ENCODE measurements around the gene CSF3R.
A peak's percentile ranks its signal among the peaks of the same experiment; 100 is the strongest.

Gene CSF3R

DNA sequence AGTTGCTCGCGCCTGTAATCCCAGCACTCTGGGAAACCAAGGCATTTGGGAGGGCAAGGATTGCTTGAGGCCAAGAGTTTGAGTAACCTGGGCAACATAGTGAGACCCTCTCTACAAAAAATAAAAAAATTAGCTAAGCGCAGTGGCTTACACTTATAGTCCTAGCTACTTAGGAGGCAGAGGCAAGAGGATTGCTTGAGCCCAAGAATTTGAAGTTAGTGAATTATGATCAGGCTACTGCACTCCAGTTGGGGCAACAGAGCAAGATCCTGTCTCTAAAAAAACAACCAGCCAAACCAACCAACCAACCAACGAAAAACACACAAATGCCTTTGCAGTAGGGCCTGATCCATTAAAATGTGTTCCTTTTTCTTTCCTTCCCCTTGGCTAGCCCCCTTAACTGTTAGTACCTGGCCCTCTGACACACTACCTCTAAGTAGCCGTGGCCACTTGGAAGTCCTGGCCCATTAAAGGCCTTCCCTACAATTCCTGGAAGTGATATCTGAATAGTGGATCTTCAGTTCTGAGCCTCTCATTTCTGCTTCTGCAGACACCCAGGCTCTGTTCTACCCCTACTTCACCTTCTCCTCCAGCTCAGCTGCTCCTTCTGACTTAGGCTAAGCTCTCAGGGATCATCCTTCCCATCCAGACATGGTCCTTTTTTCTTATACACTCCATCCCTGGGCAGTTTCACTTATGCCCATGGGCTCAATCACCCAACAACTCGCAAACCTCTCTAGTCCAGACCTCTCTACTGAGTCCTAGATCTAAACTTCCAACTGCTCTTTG, 28.9 kb downstream of the CSF3R start:
- DNase-seq = no peak

DNA sequence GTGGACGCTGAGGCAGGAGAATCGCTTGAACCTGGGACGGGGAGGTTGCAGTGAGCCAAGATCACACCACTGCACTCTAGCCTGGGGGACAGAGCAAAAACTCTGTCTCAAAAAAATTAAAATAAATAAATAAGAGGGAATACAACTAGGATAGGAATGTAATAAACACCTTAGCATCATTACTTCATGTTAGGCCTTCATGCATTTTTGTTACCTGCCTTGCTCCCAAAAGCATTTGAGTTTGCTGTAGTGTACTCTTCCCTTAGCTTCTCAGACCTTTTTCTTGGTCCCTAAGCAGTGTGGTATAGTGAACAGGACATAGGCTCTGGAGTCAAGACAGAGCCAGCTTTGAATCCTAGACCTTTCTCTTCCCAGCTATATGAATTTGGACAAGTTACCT, 29.7 kb downstream of the CSF3R start:
- no peak for DNase-seq

DNA sequence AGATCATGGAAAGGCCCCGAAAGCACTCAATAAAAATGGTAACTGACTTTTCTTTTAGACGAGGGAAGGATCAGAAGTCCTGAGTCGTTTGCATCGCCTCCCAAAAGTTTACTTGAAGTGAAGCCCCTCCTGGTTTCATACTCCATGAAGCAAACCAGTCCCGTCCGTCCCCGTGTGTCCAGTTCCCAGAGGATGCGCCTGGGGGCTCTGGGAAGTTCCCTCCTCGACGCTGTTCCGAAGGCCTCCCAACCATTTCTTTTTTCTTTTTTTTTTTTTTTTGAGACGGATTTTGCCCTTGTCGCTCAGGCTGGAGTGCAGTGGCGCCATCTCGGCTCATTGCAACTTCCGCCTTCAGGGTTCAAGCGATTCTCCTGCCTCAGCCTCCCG, 31.8 kb downstream of the CSF3R start:
- no peak for DNase-seq

DNA sequence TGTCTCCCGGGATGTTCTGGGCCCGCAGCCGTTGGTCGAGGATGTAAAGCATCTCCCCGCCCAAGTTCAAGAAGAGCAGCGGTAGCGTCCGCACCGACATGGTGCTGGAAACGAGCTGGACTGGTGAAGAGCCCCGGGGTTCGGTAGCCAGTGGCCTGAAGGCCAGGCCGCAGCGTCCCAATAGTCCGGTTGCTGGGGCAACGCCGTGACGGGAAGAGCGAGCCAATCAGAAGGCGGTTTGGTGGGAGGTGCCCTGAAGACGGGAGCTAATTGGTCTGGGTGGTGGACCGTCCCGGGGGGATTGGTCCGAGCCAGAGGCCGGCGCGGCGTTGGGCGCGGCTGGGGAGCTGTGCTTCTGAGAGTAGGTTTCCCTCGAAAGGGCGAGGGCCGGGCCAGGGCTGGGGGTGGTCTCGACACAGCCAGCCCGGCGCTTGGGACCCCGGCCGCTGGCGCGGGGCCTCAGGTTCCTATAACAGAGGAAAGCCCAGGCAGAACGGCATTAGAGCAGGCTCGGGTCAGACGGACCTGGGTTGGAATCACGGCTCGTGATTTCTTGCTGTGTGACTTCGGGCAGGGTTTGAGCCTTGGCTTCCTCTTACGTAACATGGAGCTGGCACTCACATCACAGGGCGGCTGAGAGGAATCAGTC, 32.3 kb downstream of the CSF3R start, which contains the start of gene OSCP1:
OSCP1 (minus strand) TSS at position 182 of the 649 bp plus-strand sequence; CDS start at position 100, 82 bp downstream.
- DNase-seq = peak; percentile 97

DNA sequence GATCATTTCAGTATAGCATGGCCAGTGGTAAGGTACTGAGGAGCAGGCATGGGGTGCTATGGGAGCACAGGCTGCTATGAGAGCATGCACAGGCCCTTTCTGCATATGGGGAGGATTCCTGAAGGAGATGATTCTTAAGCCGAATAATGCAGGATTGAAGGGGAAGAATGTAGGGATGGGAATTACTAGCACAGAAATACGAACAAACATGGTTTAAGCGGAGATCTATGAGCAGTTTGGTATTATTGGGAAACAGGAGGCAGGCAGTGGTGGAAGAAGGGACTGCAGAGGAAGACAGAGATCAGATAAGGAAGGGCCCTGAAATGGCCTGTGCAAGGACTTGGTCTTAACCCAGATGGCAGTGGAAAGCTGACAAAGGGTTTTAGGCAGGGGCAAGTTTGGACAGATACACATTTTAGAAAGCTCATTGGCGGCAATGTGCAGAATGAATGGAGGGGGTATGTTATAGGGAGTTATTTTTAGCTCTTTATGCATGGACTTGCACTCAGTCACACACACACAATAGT, 34.1 kb downstream of the CSF3R start:
- DNase-seq = no peak

DNA sequence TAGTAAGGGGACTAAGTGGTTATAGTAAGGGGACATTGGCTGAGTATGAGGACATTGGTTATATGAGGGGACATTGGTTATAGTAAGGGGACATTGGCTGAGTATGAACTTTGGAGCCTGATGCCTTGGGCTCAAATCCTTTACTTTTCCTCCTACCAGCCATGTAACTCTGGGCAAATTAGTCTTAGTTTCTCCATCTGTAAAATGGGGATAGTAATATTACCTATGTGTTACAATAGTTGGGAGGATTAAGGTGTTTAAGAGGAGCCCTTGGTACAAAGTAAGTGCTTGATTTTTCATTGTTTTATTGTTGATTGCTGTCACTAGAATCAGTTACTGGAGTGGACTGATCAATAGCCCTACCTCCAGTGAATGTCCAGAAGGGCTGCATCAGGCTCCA, 35.3 kb downstream of the CSF3R start:
- no peak for DNase-seq

DNA sequence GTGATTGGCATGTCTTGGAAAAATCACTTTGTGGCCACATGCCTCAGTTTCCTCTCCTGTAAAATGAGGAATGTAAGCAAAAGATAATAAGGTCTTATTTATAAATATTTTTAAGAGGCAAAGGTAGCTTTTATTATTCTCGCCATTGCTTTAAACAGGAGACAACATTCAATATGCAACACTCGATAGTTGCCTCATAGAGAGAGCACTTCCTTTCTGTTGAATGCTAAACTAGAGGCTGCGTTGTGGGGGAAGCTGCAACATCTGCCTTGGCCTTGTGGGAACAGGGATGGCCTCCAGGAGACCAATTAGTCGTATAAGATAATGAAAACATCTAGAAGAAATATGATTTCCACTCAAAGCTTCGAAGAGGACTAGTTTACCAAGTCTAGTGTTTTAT, 36.0 kb downstream of the CSF3R start:
- DNase-seq = no peak

DNA sequence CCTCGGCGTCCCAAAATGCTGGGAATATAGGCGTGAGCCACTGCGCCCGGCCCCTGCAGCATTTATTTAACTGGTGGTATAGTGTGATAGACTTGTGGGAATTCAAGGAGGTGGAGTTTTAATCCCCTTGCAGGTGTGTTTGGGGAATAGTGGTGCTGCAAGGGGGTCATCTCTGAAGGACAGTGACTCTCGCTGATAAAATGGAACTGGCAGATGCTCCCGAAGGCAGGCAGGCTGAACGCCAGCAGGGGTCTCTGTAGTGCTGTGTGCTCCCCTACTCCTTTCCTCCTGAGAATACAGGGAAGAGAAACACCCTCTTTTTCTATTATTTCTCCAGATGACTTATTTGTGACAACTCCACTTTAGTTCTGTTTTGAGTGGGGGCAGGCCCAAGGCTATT, 36.4 kb downstream of the CSF3R start:
- no peak for DNase-seq

DNA sequence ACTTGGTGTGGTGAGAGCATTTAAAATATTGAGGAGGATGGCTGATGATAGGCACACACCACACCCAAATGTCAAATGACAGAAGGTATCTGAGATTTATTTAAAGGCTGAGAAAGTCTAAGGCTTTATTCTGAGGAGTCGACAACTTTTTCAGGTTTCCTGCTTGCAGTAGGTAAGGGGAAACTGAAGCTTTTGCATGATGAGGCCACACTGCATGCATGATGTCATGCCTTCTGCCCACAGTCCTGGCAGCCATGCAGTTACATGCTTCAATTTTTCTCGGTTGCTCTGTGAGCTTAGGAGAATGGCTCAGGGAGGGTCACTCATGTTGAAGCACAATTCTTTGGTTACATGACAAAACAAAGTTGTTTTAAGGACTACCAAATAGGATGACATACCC, 39.4 kb downstream of the CSF3R start:
- no peak for DNase-seq

DNA sequence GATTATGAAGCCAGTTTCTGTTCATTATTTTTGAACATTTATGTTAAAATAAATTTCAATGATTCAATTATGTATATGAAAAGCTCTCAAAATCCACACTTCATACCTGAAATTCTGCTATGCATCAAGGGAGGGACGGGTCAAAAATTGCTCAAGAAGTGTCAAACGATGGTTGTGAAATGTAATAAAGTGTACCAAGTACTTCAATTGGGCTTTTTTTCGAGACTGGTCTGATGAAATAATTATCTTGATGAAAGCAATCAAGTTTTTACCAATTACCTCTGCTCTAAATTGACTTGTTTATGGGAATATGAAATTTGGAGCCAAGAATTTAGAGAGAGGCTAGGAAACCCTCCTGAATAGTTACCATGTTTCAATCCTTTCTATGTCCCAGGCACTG, 40.4 kb downstream of the CSF3R start:
- DNase-seq = no peak

DNA sequence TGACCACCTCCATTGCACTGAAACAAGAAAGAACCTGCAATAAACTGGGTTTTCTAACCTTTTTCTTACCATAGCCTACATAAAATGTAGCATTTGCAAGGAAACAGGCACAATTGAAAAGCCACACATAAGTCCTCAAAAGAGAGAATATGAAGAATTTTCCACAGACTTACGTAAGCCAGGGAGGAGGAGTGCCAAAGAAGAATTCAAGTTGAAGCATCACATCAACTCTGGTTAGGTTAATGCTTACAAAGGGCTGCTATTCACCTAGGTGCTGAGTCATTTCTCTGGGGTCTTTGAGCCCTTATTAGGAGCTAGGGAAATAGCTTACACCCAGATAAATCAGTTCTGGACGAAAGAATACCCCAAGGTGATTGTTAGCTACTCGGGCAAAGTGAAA, 42.1 kb downstream of the CSF3R start:
- no peak for DNase-seq

DNA sequence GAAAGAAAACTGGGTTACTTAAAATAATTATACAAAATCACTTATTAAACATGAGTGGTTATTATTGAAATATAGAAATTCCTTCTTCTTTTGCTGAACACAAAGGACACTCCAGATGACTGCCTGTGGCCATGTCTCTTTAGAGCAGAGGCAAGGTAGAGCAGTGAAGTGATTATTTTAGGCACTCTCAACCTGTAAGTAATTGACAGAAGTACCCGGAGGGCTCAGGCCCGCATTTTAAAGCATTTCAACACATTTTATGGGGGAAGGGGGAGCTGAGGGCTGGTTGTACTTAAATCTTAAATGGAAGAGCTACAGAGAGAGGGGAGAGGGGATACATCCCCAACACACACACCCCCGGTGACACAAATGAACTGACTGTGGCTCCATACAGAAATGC, 42.7 kb downstream of the CSF3R start:
- no peak for DNase-seq

DNA sequence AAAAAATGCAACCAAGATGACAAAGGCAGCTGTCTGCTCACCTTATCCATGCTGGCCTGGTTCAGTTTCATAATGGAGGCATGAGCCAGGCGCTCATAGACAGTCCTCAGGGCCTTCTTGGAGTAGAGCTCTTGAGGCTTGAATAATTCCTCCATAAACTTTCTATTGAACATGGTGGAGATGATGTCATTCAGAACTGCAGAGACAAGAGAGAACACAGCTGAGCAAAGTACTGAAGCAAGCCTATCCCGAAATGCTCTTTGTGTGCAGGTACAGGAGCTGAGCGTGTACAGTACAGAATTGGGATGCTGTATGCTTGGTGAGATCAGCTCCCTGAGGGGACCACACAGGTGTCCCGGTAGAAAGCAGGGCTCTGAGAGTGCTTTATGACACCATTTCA, 44.0 kb downstream of the CSF3R start:
- DNase-seq = no peak

DNA sequence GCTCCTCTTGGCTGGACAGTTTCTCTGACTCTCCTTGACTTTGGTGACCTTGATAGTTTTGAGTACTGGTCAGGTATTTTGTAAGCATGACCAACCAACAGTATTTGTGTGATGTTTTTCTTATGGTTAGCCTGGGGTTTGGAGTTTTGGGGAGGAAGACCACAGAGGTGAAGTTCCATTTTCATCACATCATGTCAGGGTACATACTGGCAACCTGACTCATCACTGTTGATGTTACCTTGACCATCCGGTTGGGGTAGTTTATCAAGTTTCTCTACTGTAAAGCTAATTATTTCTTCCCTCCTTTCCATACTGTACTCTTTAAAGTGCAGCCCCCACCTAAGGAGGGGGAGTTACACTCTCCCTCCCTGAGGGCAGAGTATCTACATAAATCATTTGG, 45.9 kb downstream of the CSF3R start:
- no peak for DNase-seq

DNA sequence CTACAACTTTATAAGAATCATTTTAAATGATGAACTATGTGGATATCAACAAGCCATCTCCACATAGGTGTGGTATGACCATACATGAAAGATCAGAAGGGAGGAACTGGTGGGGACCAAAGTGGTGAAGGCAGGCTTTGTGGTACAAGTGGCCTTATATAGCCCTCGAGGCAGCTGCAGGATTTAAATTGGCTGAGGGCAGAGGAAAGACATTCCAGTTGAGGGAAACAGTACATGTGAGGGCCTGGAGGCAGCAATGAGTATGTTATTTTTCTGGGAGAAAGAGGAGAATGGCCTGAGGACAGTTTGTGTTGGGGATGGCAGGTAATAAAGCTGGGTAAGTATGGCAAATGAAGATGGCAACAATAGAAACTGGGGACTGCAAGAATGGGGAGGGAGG, 49.6 kb downstream of the CSF3R start:
- DNase-seq = no peak

DNA sequence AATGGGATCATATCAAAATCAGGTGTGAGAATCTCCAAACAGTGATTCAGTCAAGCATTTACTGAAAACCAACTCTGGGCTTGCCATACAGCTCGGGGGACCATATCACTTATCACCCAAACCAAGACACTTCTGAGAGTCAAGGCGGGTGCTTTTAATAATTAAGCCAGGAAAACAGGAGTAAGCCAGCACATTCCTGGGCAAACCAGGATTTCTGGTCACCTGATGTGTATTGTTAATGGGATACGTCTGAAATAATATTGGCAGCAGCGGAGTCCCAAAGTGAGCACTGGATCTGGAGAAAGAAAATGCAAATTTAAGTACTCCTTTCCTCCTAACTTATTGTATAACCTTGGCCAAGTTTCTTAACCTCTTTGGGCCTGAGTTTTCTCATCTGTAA, 50.1 kb downstream of the CSF3R start:
- DNase-seq = no peak

DNA sequence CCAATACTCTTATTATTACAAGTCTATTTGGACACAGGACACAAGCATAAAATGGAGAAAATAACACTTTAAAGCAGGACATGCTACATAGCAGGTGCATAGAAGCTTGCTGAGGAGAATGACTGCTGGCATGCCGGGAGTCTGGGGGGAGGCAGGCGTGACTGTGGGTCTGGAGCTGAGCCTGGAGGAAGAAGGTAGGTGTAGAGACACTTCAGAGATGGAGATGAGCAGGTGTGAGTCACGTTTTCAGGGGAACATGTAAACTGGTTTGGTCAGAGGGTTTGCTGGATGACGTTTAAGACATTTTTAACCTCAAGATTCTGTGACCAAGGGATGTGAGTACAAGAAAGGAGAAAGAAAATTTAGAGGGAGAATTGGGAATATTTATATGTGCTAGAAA, 56.9 kb downstream of the CSF3R start:
- DNase-seq = no peak

DNA sequence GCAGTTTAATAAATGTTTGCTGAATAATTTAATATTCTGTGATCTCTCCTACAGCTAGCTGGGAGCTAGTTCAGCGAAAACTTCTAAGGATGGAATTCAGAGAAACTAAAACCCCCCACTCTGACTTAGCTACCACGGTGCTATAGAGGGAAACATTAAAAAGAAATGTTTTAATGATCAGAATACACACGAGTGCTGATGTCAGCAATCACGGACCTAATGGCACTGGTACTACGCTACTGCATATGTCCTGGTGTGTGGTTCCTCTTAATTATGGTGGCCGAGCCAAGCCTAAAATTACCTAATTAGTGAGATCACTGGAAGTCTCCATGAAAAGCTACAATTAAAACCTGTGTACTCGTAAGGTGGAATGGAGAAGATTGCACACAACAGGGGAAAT, 61.1 kb downstream of the CSF3R start:
- DNase-seq = no peak

DNA sequence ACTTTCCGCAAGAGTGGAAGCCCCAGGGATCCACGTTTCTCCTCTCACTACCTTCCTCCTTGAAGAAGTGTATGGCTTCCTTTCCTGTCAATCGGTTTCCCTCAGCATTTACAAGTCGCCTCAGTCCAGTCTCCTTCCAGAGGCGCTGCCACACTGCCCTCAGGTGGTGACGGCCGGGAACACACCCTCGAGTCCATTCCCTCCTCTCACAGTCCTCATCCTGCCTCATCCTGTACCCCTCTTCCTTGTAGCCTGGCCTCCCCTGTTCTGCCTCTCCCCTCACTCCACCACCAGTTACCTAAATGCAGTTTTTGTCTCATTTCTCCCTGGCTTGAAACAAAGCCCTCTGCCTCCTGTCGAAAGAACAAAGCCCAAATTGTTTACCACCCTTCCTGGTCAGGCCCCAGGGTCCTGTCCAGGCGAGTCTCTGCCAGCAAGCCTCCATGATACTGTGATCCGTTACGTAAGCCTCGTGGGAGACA, 61.8 kb downstream of the CSF3R start:
- DNase-seq = peak; percentile 23

DNA sequence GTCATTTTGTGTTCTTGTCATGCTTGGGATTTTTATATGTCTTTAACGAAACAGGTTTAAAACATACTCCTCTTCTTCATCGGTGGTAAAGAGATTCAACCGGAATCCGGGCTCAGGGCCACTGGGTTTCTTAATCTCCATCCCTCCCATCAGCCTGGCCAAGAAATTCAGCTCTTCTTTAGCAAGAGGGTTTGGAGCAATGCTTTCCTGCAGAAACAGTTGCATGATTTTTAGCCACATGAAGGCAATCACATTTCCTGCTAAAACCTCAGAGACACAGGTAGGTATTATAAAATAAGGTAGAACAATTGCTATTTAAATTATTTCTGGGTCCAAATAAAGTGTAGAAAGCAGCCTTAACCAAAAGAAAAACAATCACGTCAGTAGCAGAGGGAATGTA, 62.3 kb downstream of the CSF3R start:
- no peak for DNase-seq

DNA sequence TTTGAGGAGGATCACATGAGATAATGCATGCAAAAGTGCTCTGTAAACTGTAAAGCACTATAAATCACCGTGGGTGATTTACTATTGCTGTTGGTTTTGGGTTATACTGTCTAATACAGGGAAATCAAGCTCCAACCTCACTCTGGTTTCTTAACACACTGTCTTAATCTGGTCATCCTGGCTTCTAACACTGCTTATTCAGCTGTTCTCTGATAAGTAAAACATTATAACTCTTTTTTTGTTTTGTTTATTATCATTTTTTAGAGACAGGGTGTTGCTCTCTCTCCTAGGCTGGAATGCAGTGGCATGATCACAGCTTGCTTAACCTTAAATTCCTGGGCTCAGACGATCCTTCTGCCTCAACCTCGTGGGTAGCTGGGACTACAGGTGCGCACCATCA, 63.1 kb downstream of the CSF3R start:
- no peak for DNase-seq

DNA sequence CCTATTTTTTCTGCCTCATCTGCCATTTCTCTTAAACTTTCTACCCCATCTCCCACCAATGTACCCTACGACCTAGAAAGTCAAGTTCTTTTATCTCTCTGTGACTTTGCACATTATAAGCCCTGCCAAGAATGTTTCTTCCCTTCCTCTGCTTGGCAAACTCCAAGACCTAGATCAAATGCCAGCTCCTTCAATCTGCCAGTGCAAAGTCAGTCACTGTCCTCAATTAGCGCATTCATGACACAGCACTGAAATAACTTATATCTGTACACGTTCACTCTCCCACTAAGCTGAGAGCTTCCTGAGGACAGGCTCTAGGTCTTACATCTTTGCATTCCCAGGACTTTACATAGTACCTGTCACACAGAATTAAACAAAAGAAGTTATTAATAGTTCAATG, 63.6 kb downstream of the CSF3R start:
- no peak for DNase-seq

DNA sequence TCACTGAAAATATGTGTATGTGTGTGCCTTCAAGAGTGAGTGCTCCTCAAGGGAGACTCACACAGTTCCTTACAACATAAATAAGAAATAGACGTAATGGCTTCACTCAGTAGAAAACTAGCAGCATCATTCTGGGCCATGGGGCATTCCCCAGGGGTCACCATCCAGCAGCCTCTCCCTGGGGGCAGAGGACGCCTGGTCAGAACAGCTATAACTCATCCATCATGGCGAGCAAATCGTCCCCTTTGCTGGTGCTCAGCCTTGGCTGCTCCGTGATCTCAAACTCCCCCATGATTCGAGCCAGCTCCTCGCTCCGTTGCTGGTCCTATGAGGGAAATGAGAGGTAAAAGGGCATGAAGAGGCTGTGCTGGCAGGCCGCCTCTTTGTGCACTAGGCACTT, 64.8 kb downstream of the CSF3R start:
- no peak for DNase-seq

Measured in 8988T (cell line).